ENCODE data around the gene DGKG.

- no peak for TF ChIP-seq CTCF (conservative IDR thresholded peaks at IDR 0.05; ENCODE audit: low read depth, low read length)
- TF ChIP-seq EZH2 (IDR thresholded peaks at IDR 0.05; ENCODE audit: borderline replicate concordance, low read depth, low read length, poor library complexity, severe bottlenecking) = no peak
These were observed 6.1 kb upstream of the DGKG start for GRCh38 chr3:186368176-186368575.

Measured in A673 (cell line).